Thyroid gland (tissue), 4 donors: ENCODE measurements around the gene KASH5.
A peak's percentile ranks its signal among the peaks of the same experiment; 100 is the strongest.

Source experiments
- CTCF ChIP-seq, 6 experiments: fragments of 200-600 bp in 3 of 6; fragments of 450-650 bp in 3 of 6; sonication (generic) in 3 of 6; IDR thresholded peaks; one replicate each; pipeline ENCODE4 v1.5.1; 2016 to 2019; ENCODE audit warnings: antibody characterized with exemption in 6 of 6, mild to moderate bottlenecking in 2 of 6, inconsistent platforms in 1 of 6, moderate library complexity in 1 of 6
- POLR2A ChIP-seq, 2 donors: fragments of 450-650 bp; IDR thresholded peaks; one replicate each; pipeline ENCODE4 v1.6.1; 2017; ENCODE audit warnings: antibody characterized with exemption in 2 of 2, mild to moderate bottlenecking in 2 of 2, moderate library complexity in 1 of 2

GRCh38 chr19:49391581-49392399 is 3.7 kb downstream of the KASH5 start:
- peak; percentile 39 to 94 (median 82) for TF ChIP-seq CTCF (IDR thresholded peaks at IDR 0.05)
- TF ChIP-seq POLR2A (IDR thresholded peaks at IDR 0.05): no peak
